K562 (cell line): Measurements from ENCODE around the gene SERPINA5. TPM values are rescaled to one million over a fixed set of nuclear protein-coding genes. Genes with fewer than 3 reads are reported as not detected.

Experiments used
- ATAC-seq: fragments of 200-7000 bp; cut with Tn5 transposase; 3 replicates; pipeline ENCODE4 v1.9.1; 2020; ENCODE audit warnings: moderate library complexity
- BruUV-seq: library from RNA; stranded (reverse); fragments of 400-500 nt; replicated peaks from 2 replicates; lab custom pipeline; 2021; lab: Mats Ljungman, UMichigan
- CTCF ChIA-PET: fragments of 300-600 bp; formaldehyde crosslinking; extraction: SDS; loops from one replicate; lab custom pipeline; 2021; ENCODE audit warnings: low intra/inter-chr PET ratio; lab: Yijun Ruan, JAX
- POLR2A ChIA-PET: fragments of 300-600, 350-650 bp; sonication (Branson Sonifier 250); formaldehyde crosslinking; extraction: SDS; loops from one replicate; lab custom pipeline; 2021; ENCODE audit warnings: antibody characterized with exemption, inconsistent platforms; lab: Yijun Ruan, JAX
- DNase-seq, 4 experiments: peaks; one replicate each; pipeline versions ENCODE4 v3.0.0 to v3.0.0-alpha.2; 2011 to 2018; ENCODE audit warnings: low spot score in 3 of 4, mixed read lengths in 3 of 4; ENCODE audit errors: extremely low read depth in 1 of 4
- FAIRE-seq: peaks from 2 replicates; lab custom pipeline; 2011; peaks lifted over from hg19 to GRCh38; lab: Jason Lieb, UNC
- H2AFZ ChIP-seq: 2 replicates; pipeline ENCODE4 v1.6.0; 2011; ENCODE audit warnings: low read depth, low read length, control low read depth, inconsistent platforms
- H3K27ac ChIP-seq: fragments of 200-600 bp; 3 replicates; pipeline ENCODE4 v1.8.0; 2011; ENCODE audit warnings: low read depth, mild to moderate bottlenecking, control low read depth, inconsistent platforms, low read length, moderate library complexity, mixed read lengths; ENCODE audit errors: extremely low read depth
- H3K27me3 ChIP-seq, 2 experiments: fragments of 300-600 bp in 1 of 2; 2 replicates in 1 of 2; 3 replicates in 1 of 2; pipeline versions ENCODE4 v1.6.0 to v1.8.0; 2011; ENCODE audit warnings: inconsistent platforms in 2 of 2, low read length in 2 of 2, mild to moderate bottlenecking in 1 of 2, mixed read lengths in 1 of 2, moderate library complexity in 1 of 2; ENCODE audit not compliant: control insufficient read depth in 2 of 2, insufficient read depth in 2 of 2
- H3K36me3 ChIP-seq: fragments of 300-600 bp; 3 replicates; pipeline ENCODE4 v1.8.0; 2011; ENCODE audit warnings: mild to moderate bottlenecking, low read length, inconsistent platforms; ENCODE audit not compliant: control insufficient read depth, insufficient read depth
- H3K4me1 ChIP-seq, 2 experiments: fragments of 200-600 bp in 1 of 2; replicated peaks in 1 of 2; 2 replicates in 1 of 2; 3 replicates in 1 of 2; pipeline versions ENCODE4 v1.5.1 to v1.8.0; 2011; ENCODE audit warnings: inconsistent platforms in 2 of 2, low read length in 2 of 2, mild to moderate bottlenecking in 1 of 2, mixed read lengths in 1 of 2, moderate library complexity in 1 of 2; ENCODE audit not compliant: control insufficient read depth in 2 of 2, insufficient read depth in 2 of 2
- H3K4me2 ChIP-seq: 2 replicates; pipeline ENCODE4 v1.6.1; 2011; ENCODE audit warnings: low read length, control low read depth, inconsistent platforms, mixed read lengths; ENCODE audit not compliant: insufficient read depth
- H3K4me3 ChIP-seq: fragments of 200-600 bp; sonication (generic), shearing (Covaris generic); 2 replicates; pipeline ENCODE4 v1.5.1; 2016; ENCODE audit warnings: control low read depth, inconsistent platforms
- H3K79me2 ChIP-seq: fragments of 200-600 bp; 3 replicates; pipeline ENCODE4 v1.8.0; 2011; ENCODE audit warnings: low read length, inconsistent platforms; ENCODE audit not compliant: control insufficient read depth, insufficient read depth
- H3K9ac ChIP-seq, 2 experiments: 2 replicates each; pipeline versions ENCODE4 v1.6.0 to v1.6.1; 2011; ENCODE audit warnings: low read depth in 2 of 2, low read length in 2 of 2, control low read depth in 1 of 2, inconsistent platforms in 1 of 2, mild to moderate bottlenecking in 1 of 2, mixed read lengths in 1 of 2; ENCODE audit not compliant: insufficient read depth in 1 of 2
- H3K9me1 ChIP-seq: one replicate; pipeline ENCODE4 v1.6.0; 2011; ENCODE audit warnings: inconsistent platforms, mild to moderate bottlenecking, low read length, moderate library complexity; ENCODE audit not compliant: control insufficient read depth, insufficient read depth
- H3K9me3 ChIP-seq: replicated peaks from 2 replicates; pipeline ENCODE4 v1.5.1; 2011; ENCODE audit warnings: low read depth, low read length, inconsistent platforms; ENCODE audit not compliant: control insufficient read depth, insufficient read depth
- H4K20me1 ChIP-seq: replicated peaks from 2 replicates; pipeline ENCODE4 v1.6.1; 2011; ENCODE audit warnings: low read length, inconsistent platforms, mixed read lengths; ENCODE audit not compliant: control insufficient read depth, insufficient read depth
- JUNB ChIP-seq: fragments of 450-650 bp; formaldehyde crosslinking; conservative IDR thresholded peaks from 2 replicates; pipeline ENCODE4 v1.4.0; 2020; ENCODE audit warnings: mild to moderate bottlenecking
- KDM2B ChIP-seq: fragments of 250-450 bp; sonication (Bioruptor Pico); IDR thresholded peaks from 2 replicates; pipeline ENCODE4 v1.8.0; 2021; ENCODE audit warnings: mild to moderate bottlenecking, moderate library complexity
- MAZ ChIP-seq, 2 experiments: fragments of 450-650 bp in 1 of 2; sonication (generic) in 1 of 2; formaldehyde crosslinking; IDR thresholded peaks in 1 of 2; conservative IDR thresholded peaks in 1 of 2; 2 replicates each; pipeline versions ENCODE4 v1.4.0 to v1.5.0; 2020; ENCODE audit warnings: mild to moderate bottlenecking in 1 of 2, missing genetic modification reagents in 1 of 2
- MCM5 ChIP-seq: fragments of 450-650 bp; IDR thresholded peaks from 2 replicates; pipeline ENCODE4 v1.6.1; 2016; ENCODE audit warnings: low read depth
- RBBP5 ChIP-seq: fragments of 200-600 bp; sonication (generic); IDR thresholded peaks from 2 replicates; pipeline ENCODE4 v1.6.1; 2012; ENCODE audit warnings: borderline replicate concordance, mild to moderate bottlenecking, low read length, control low read depth, inconsistent platforms; ENCODE audit not compliant: insufficient read depth, poor library complexity, severe bottlenecking
- RBM39 ChIP-seq: fragments of 200-400 bp; formaldehyde crosslinking; optimal IDR thresholded peaks from 2 replicates; pipeline ENCODE3; 2018; ENCODE audit warnings: low read depth, low read length
- RHOXF2B ChIP-seq: fragments of 250-450 bp; sonication (Bioruptor Pico); conservative IDR thresholded peaks from 2 replicates; pipeline ENCODE4 v1.5.1; 2021
- TAL1 ChIP-seq: fragments of 450-650 bp; IDR thresholded peaks from 2 replicates; pipeline ENCODE4 v1.6.1; 2016; ENCODE audit warnings: mild to moderate bottlenecking
- TBP ChIP-seq: optimal IDR thresholded peaks from 2 replicates; pipeline ENCODE3; 2011; ENCODE audit warnings: low read depth, low read length, improper control_type of control experiment
- ZFPM2 ChIP-seq: fragments of 250-450 bp; sonication (Bioruptor Pico); IDR thresholded peaks from 2 replicates; pipeline ENCODE4 v1.5.1; 2022; ENCODE audit warnings: mild to moderate bottlenecking
- WGBS: fragments of 100-300 bp; shearing (Covaris generic); methylation state at CpG from one replicate; pipeline ENCODE4 v1.1.6; 2016; ENCODE audit warnings: low coverage, mixed read lengths; ENCODE audit not compliant: insufficient coverage; ENCODE audit errors: missing lambda C conversion rate; 5-methylcytosine and 5-hydroxymethylcytosine counted together
- in situ Hi-C: fragments of 300-500 bp; cut with MboI; formaldehyde crosslinking; loops from 4 replicates; pipeline ENCODE4 v1.15.0; 2018; ENCODE audit warnings: inconsistent platforms, mixed read lengths
- intact Hi-C: fragments of 100-400 bp; cut with micrococcal nuclease; formaldehyde crosslinking; loops from 2 replicates; pipeline ENCODE4 v1.14.2; 2022
- polyA plus RNA-seq, 8 experiments: library from polyadenylated mRNA; depleted of rRNA in 4 of 8; stranded (reverse) in 5 of 8; unstranded in 3 of 8; fragments of >200 nt; fragmentation: Nextera tagmentation in 2 of 8; fragmentation: Illumina TruSeq in 1 of 8; extraction: Ambion mirVana in 2 of 8; extraction: Trizol in 1 of 8; gene quantifications; 2 replicates each; pipeline versions ENCODE4 v1.2.1 to v1.2.3, GENCODE V29; 2011 to 2014; ENCODE audit warnings: inconsistent platforms in 1 of 8, missing spikeins in 1 of 8
- total RNA-seq, 7 experiments: library from RNA; depleted of rRNA in 6 of 7; stranded (reverse); fragments of >200 nt in 6 of 7; fragmentation: Illumina TruSeq in 2 of 7; extraction: Trizol in 2 of 7; gene quantifications; 2 replicates each; pipeline versions ENCODE4 v1.2.1 to v1.2.3, GENCODE V29; 2011 to 2021; ENCODE audit warnings: low replicate concordance in 1 of 7
- TF ChIP-seq, protein P1 (sequence below): fragments of 450-650 bp; formaldehyde crosslinking; IDR thresholded peaks from 2 replicates; pipeline ENCODE4 v1.4.0; 2020; ENCODE audit warnings: mild to moderate bottlenecking, moderate library complexity
- TF ChIP-seq, protein P2 (sequence below): fragments of 450-650 bp; formaldehyde crosslinking; IDR thresholded peaks from 2 replicates; pipeline ENCODE4 v1.4.0; 2020; ENCODE audit warnings: mild to moderate bottlenecking, moderate library complexity
- TF ChIP-seq, protein P3 (sequence below), 2 experiments: fragments of 450-650 bp; formaldehyde crosslinking in 1 of 2; IDR thresholded peaks; 2 replicates each; pipeline versions ENCODE4 v1.4.0 to v1.6.1; 2014 to 2020; ENCODE audit warnings: mild to moderate bottlenecking in 2 of 2, borderline replicate concordance in 1 of 2, low read depth in 1 of 2

Gene SERPINA5
- total and polyA plus RNA-seq, 9 of the 15 experiments (the other 6 are each of a cell fraction or from before 2014, with no cell fraction given): 0.38 TPM; not detected in 8

DNA sequence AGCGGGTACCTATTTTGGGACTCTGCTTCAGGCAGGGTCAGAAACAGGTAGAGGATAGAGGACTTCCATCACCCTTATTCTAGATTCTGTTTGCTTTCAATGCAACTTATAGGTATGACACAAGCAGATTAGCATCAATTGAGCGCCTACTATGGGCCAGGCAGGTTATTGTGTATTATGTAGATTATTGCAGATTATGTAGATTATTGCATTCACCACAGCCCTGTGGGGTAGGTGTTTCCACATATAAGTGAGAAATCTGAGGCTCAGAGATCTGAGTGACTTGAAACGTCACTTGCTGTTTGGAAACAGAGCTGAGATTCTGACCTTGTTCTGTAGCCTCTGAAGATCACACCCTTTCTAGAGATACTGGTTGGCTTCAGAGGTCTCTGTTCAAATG, 45.7 kb upstream of the SERPINA5 start:
- no peak for TF ChIP-seq JUNB (CRISPR knock-in tag)
- no peak for TF ChIP-seq MCM5
- TF ChIP-seq, protein P1, sequence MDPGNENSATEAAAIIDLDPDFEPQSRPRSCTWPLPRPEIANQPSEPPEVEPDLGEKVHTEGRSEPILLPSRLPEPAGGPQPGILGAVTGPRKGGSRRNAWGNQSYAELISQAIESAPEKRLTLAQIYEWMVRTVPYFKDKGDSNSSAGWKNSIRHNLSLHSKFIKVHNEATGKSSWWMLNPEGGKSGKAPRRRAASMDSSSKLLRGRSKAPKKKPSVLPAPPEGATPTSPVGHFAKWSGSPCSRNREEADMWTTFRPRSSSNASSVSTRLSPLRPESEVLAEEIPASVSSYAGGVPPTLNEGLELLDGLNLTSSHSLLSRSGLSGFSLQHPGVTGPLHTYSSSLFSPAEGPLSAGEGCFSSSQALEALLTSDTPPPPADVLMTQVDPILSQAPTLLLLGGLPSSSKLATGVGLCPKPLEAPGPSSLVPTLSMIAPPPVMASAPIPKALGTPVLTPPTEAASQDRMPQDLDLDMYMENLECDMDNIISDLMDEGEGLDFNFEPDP (CRISPR knock-in tag): no peak
- TF ChIP-seq, protein P2, sequence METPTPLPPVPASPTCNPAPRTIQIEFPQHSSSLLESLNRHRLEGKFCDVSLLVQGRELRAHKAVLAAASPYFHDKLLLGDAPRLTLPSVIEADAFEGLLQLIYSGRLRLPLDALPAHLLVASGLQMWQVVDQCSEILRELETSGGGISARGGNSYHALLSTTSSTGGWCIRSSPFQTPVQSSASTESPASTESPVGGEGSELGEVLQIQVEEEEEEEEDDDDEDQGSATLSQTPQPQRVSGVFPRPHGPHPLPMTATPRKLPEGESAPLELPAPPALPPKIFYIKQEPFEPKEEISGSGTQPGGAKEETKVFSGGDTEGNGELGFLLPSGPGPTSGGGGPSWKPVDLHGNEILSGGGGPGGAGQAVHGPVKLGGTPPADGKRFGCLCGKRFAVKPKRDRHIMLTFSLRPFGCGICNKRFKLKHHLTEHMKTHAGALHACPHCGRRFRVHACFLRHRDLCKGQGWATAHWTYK: no peak
- TF ChIP-seq ZFPM2 (CRISPR knock-in tag): no peak
- TF ChIP-seq, protein P3, sequence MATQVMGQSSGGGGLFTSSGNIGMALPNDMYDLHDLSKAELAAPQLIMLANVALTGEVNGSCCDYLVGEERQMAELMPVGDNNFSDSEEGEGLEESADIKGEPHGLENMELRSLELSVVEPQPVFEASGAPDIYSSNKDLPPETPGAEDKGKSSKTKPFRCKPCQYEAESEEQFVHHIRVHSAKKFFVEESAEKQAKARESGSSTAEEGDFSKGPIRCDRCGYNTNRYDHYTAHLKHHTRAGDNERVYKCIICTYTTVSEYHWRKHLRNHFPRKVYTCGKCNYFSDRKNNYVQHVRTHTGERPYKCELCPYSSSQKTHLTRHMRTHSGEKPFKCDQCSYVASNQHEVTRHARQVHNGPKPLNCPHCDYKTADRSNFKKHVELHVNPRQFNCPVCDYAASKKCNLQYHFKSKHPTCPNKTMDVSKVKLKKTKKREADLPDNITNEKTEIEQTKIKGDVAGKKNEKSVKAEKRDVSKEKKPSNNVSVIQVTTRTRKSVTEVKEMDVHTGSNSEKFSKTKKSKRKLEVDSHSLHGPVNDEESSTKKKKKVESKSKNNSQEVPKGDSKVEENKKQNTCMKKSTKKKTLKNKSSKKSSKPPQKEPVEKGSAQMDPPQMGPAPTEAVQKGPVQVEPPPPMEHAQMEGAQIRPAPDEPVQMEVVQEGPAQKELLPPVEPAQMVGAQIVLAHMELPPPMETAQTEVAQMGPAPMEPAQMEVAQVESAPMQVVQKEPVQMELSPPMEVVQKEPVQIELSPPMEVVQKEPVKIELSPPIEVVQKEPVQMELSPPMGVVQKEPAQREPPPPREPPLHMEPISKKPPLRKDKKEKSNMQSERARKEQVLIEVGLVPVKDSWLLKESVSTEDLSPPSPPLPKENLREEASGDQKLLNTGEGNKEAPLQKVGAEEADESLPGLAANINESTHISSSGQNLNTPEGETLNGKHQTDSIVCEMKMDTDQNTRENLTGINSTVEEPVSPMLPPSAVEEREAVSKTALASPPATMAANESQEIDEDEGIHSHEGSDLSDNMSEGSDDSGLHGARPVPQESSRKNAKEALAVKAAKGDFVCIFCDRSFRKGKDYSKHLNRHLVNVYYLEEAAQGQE (IDR thresholded peaks at IDR 0.05; ENCODE audit: borderline replicate concordance): no peak
- TF ChIP-seq, protein P3 (CRISPR knock-in tag; IDR thresholded peaks at IDR 0.05; ENCODE audit: low read depth): no peak
- no peak for TF ChIP-seq TBP
- no peak for TF ChIP-seq RBM39
- TF ChIP-seq KDM2B (CRISPR knock-in tag): no peak
- no peak for TF ChIP-seq MAZ (CRISPR knock-in tag; conservative IDR thresholded peaks at IDR 0.05 in 1 of 2, IDR thresholded peaks at IDR 0.05 in 1 of 2)
- no peak for TF ChIP-seq RHOXF2B (CRISPR knock-in tag)
- TF ChIP-seq RBBP5: no peak
- TF ChIP-seq TAL1: no peak
- TF ChIP-seq, all 486 proteins: peak for 0
- Histone ChIP-seq H3K9me1 (no peaks in the 10 kb centered on the region), H3K9me3 (no peaks in the 10 kb centered on the region), H2AFZ (no peak overlapping the region), H3K9ac (no peak overlapping the region), H3K27me3 (no peaks in the 10 kb centered on the region), H3K4me3 (no peak overlapping the region), H3K36me3 (no peaks in the 10 kb centered on the region), H3K27ac (no peak overlapping the region), H3K79me2 (no peaks in the 10 kb centered on the region), H4K20me1 (no peaks in the 10 kb centered on the region), H3K4me2 (no peak overlapping the region), H3K4me1 (no peaks in the 10 kb centered on the region)
- POLR2A ChIA-PET: interaction anchor here (0.6 to 1.2 kb wide), 2 partner anchors 8 to 13 kb away, joined by 3 read pairs; no protein-coding TSS in a partner anchor
- in situ Hi-C loops (no loop called here), intact Hi-C loops (no loop called here)
- DNase-seq: no peak
- no TSS peak for BruUV-seq
- CTCF ChIA-PET: no interaction called here
- no peak for FAIRE-seq
- no peak for ATAC-seq
- WGBS: 0% methylated on average over 3 of the region's 3 CpGs
